OCI-LY1 (cell line): ENCODE measurements around the gene CEP128.
A peak's percentile ranks its signal among the peaks of the same experiment; 100 is the strongest.

ENCODE experiments used
- H2AFZ ChIP-seq: fragments of 200-600 bp; sonication (generic), shearing (Covaris generic); 2 replicates; pipeline ENCODE4 v1.6.0; 2014; ENCODE audit warnings: antibody characterized with exemption, mild to moderate bottlenecking, low read length
- H3F3A ChIP-seq: fragments of 200-600 bp; sonication (generic), shearing (Covaris generic); 2 replicates; pipeline ENCODE4 v1.6.0; 2014; ENCODE audit warnings: mild to moderate bottlenecking, antibody characterized with exemption, low read length, moderate library complexity; ENCODE audit not compliant: insufficient read depth
- H3K27ac ChIP-seq: fragments of 200-600 bp; sonication (generic); 2 replicates; pipeline ENCODE4 v1.5.1; 2014; ENCODE audit warnings: low read length, mixed run types, mild to moderate bottlenecking, low read depth; ENCODE audit not compliant: poor library complexity, severe bottlenecking
- H3K27me3 ChIP-seq: fragments of 200-600 bp; sonication (generic); 2 replicates; pipeline ENCODE4 v1.6.0; 2014; ENCODE audit warnings: antibody characterized with exemption, mild to moderate bottlenecking, low read length, moderate library complexity; ENCODE audit not compliant: insufficient read depth
- H3K36me3 ChIP-seq: fragments of 200-600 bp; sonication (generic); 2 replicates; pipeline ENCODE4 v1.6.1; 2014; ENCODE audit warnings: mild to moderate bottlenecking, antibody characterized with exemption, low read length, moderate library complexity, mixed read lengths; ENCODE audit not compliant: insufficient read depth
- H3K4me1 ChIP-seq: fragments of 200-600 bp; sonication (generic); 2 replicates; pipeline ENCODE4 v1.5.1; 2014; ENCODE audit warnings: mild to moderate bottlenecking, low read length, moderate library complexity; ENCODE audit not compliant: insufficient read depth, severe bottlenecking
- H3K4me2 ChIP-seq: fragments of 200-600 bp; sonication (generic), shearing (Covaris generic); 2 replicates; pipeline ENCODE4 v1.6.1; 2014; ENCODE audit warnings: low read length
- H3K4me3 ChIP-seq: fragments of 200-600 bp; sonication (generic); 2 replicates; pipeline ENCODE4 v1.5.1; 2014; ENCODE audit warnings: low read length, low read depth, mild to moderate bottlenecking, mixed read lengths; ENCODE audit not compliant: poor library complexity, severe bottlenecking
- H3K79me2 ChIP-seq: fragments of 200-600 bp; shearing (Covaris generic); 2 replicates; pipeline ENCODE4 v1.6.1; 2016; ENCODE audit warnings: mixed run types, low read length, mixed read lengths; ENCODE audit not compliant: insufficient read depth
- H3K9ac ChIP-seq: fragments of 200-600 bp; sonication (generic), shearing (Covaris generic); 2 replicates; pipeline ENCODE4 v1.6.1; 2014; ENCODE audit warnings: mild to moderate bottlenecking, low read length, mixed read lengths
- H3K9me2 ChIP-seq: fragments of 200-600 bp; sonication (generic), shearing (Covaris generic); 2 replicates; pipeline ENCODE4 v1.6.1; 2014; ENCODE audit warnings: low read depth, mild to moderate bottlenecking, low read length, mixed read lengths
- H3K9me3 ChIP-seq: fragments of 200-600 bp; shearing (Covaris generic); 2 replicates; pipeline ENCODE4 v1.6.1; 2014; ENCODE audit warnings: low read length, mixed read lengths
- H4K20me1 ChIP-seq: fragments of 200-600 bp; sonication (generic), shearing (Covaris generic); 2 replicates; pipeline ENCODE4 v1.6.0; 2016; ENCODE audit warnings: mild to moderate bottlenecking, low read length; ENCODE audit not compliant: insufficient read depth
- CTCF ChIP-seq: fragments of 200-600 bp; sonication (generic), shearing (Covaris generic); IDR thresholded peaks from 2 replicates; pipeline ENCODE4 v1.5.1; 2017; ENCODE audit warnings: mild to moderate bottlenecking, antibody characterized with exemption, low read length, moderate library complexity, mixed read lengths
- EZH2 ChIP-seq: fragments of 200-600 bp; sonication (generic), shearing (Covaris generic); IDR thresholded peaks from 2 replicates; pipeline ENCODE4 v1.8.0; 2017; ENCODE audit warnings: borderline replicate concordance, mixed run types, mild to moderate bottlenecking, antibody characterized with exemption, low read length, moderate library complexity, mixed read lengths

The CEP128 gene

GRCh38 chr14:80602946-80603345 is 338.6 kb downstream of the CEP128 start:
- Histone ChIP-seq H3K4me3 (no peak overlapping the region), H3K36me3 (no peaks in the 10 kb centered on the region), H3K4me1 (no peaks in the 10 kb centered on the region), H3K9me2 (no peaks in the 10 kb centered on the region), H3K4me2 (no peak overlapping the region), H2AFZ (no peak overlapping the region), H3K9ac (no peak overlapping the region), H3K27ac (no peak overlapping the region), H3K9me3 (no peaks in the 10 kb centered on the region), H4K20me1 (no peaks in the 10 kb centered on the region), H3K27me3 (no peaks in the 10 kb centered on the region), H3F3A (no peaks in the 10 kb centered on the region), H3K79me2 (no peaks in the 10 kb centered on the region)
- no peak for TF ChIP-seq EZH2
- TF ChIP-seq CTCF: no peak

GRCh38 chr14:80587096-80587724 is 354.3 kb downstream of the CEP128 start:
- TF ChIP-seq EZH2 (no peak), CTCF (peak; percentile 66)
- no peaks in the 10 kb centered on the region for H4K20me1 ChIP-seq
- H3K27ac ChIP-seq: peak overlapping the region; percentile 39
- no peaks in the 10 kb centered on the region for H3F3A ChIP-seq
- H3K79me2 ChIP-seq: no peaks in the 10 kb centered on the region
- no peaks in the 10 kb centered on the region for H3K9me2 ChIP-seq
- no peak overlapping the region for H2AFZ ChIP-seq
- H3K36me3 ChIP-seq: no peaks in the 10 kb centered on the region
- no peak overlapping the region for H3K4me3 ChIP-seq
- H3K27me3 ChIP-seq: no peaks in the 10 kb centered on the region
- H3K4me2 ChIP-seq: no peak overlapping the region
- H3K9ac ChIP-seq: no peak overlapping the region
- no peaks in the 10 kb centered on the region for H3K9me3 ChIP-seq
- H3K4me1 ChIP-seq: peaks cover 16% of the 10 kb centered on the region

GRCh38 chr14:80586131-80586530 is 355.4 kb downstream of the CEP128 start:
- H3K9ac ChIP-seq: no peak overlapping the region
- H3K27ac ChIP-seq: peak overlapping the region; percentile 39
- no peaks in the 10 kb centered on the region for H3K9me2 ChIP-seq
- H3K27me3 ChIP-seq: no peaks in the 10 kb centered on the region
- no peaks in the 10 kb centered on the region for H3K9me3 ChIP-seq
- no peaks in the 10 kb centered on the region for H3K36me3 ChIP-seq
- H2AFZ ChIP-seq: no peak overlapping the region
- peaks cover 16% of the 10 kb centered on the region for H3K4me1 ChIP-seq
- H3K79me2 ChIP-seq: no peaks in the 10 kb centered on the region
- H4K20me1 ChIP-seq: no peaks in the 10 kb centered on the region
- TF ChIP-seq CTCF (no peak), EZH2 (no peak)
- H3K4me2 ChIP-seq: no peak overlapping the region
- H3K4me3 ChIP-seq: no peak overlapping the region
- no peaks in the 10 kb centered on the region for H3F3A ChIP-seq
